Progenitor cell of endocrine pancreas (in vitro differentiated cells): ENCODE measurements around the gene BBS1. TPM values are rescaled to one million over a fixed set of nuclear protein-coding genes. Genes with fewer than 3 reads are reported as not detected.
"Not testable (repeated sequence)": the region's sequence is repeated elsewhere in the genome, so short reads cannot be mapped to it uniquely, and the experiment has no call there.

Experiments
- DNase-seq: peaks from one replicate; pipeline ENCODE4 v3.0.0; 2021; ENCODE audit warnings: low spot score; ENCODE audit not compliant: unreplicated experiment
- H3K27ac Mint-ChIP-seq: 2 replicates; pipeline ENCODE4 v1.8.0; 2021; ENCODE audit warnings: mild to moderate bottlenecking, moderate library complexity, mixed read lengths
- H3K27me3 Mint-ChIP-seq: 2 replicates; pipeline ENCODE4 v1.8.0; 2021; ENCODE audit warnings: mixed read lengths
- H3K36me3 Mint-ChIP-seq: 2 replicates; pipeline ENCODE4 v1.8.0; 2022; ENCODE audit warnings: mixed read lengths; ENCODE audit not compliant: insufficient read depth
- H3K4me1 Mint-ChIP-seq: 2 replicates; pipeline ENCODE4 v1.8.0; 2021; ENCODE audit warnings: low read depth, mixed read lengths
- H3K4me3 Mint-ChIP-seq: 2 replicates; pipeline ENCODE4 v1.8.0; 2021; ENCODE audit warnings: low read depth, mild to moderate bottlenecking, moderate library complexity, mixed read lengths
- H3K9me3 Mint-ChIP-seq: 2 replicates; pipeline ENCODE4 v1.8.0; 2021; ENCODE audit warnings: low read depth, mixed read lengths
- CTCF ChIP-seq: fragments of 200-600 bp; sonication (generic); IDR thresholded peaks from one replicate; pipeline ENCODE4 v1.5.0; 2021; ENCODE audit warnings: antibody characterized with exemption, mild to moderate bottlenecking; ENCODE audit not compliant: unreplicated experiment
- long read RNA-seq: library from polyadenylated mRNA; unstranded; transcript quantifications from one replicate; pipeline ENCODE4 v2.0.0, GENCODE V29; 2020
- total RNA-seq: library from RNA; stranded (reverse); gene quantifications from 2 replicates; pipeline ENCODE4 v1.2.1, GENCODE V29; 2021

BBS1 gene
- 75.4 and 80.3 TPM in 2 replicates for total RNA-seq
- long read RNA-seq, transcript BBS1-201 (17 exons, 3,423 nt), result major isoform, 33 of 72 reads
- long read RNA-seq, transcript BBS1-225 (16 exons, 1,934 nt), result minor isoform, 8 of 72 reads
- long read RNA-seq, partial matches to known transcripts, result 11 of 72 reads
- long read RNA-seq, other reads (novel, unspliced or antisense), result 19 of 72 reads

GRCh38 chr11:66510271-66510989, at the start of gene BBS1:
BBS1 (plus strand) TSS chr11:66510635; CDS start chr11:66510660, 25 bp downstream.
- no peak for TF ChIP-seq CTCF
- Mint-ChIP-seq H3K9me3 (no peaks in the 10 kb centered on the region), H3K4me3 (peak within 1 kb of the TSS; percentile 96), H3K4me1 (peaks cover 7% of the 10 kb centered on the region), H3K27me3 (no peaks in the 10 kb centered on the region), H3K36me3 (peaks cover 14% of the 10 kb centered on the region), H3K27ac (peak within 1 kb of the TSS; percentile 95)
- peak; percentile 72 for DNase-seq

- TF ChIP-seq CTCF, result no peak
- no peak for DNase-seq
- Mint-ChIP-seq H3K27ac (no peak overlapping the region), H3K4me1 (no peaks in the 10 kb centered on the region), H3K4me3 (no peak overlapping the region), H3K36me3 (no peaks in the 10 kb centered on the region), H3K27me3 (peaks cover 7% of the 10 kb centered on the region), H3K9me3 (no peaks in the 10 kb centered on the region)
Measured at GRCh38 chr11:66462010-66462409, 48.4 kb upstream of the BBS1 start.

GRCh38 chr11:66462911-66463310, 47.5 kb upstream of the BBS1 start:
- no peak for DNase-seq
- Mint-ChIP-seq H3K36me3 (no peaks in the 10 kb centered on the region), H3K9me3 (no peaks in the 10 kb centered on the region), H3K4me3 (no peak overlapping the region), H3K27ac (no peak overlapping the region), H3K4me1 (peaks cover 3% of the 10 kb centered on the region), H3K27me3 (peaks cover 7% of the 10 kb centered on the region)
- no peak for TF ChIP-seq CTCF

GRCh38 chr11:66464116-66464515, 46.3 kb upstream of the BBS1 start:
- DNase-seq, H3K27me3 Mint-ChIP-seq, H3K9me3 Mint-ChIP-seq, H3K36me3 Mint-ChIP-seq, H3K27ac Mint-ChIP-seq, H3K4me1 Mint-ChIP-seq, H3K4me3 Mint-ChIP-seq: not testable (repeated sequence)

- H3K9me3 Mint-ChIP-seq, result no peaks in the 10 kb centered on the region
- DNase-seq, result no peak
- peaks cover 7% of the 10 kb centered on the region for H3K27me3 Mint-ChIP-seq
- no peaks in the 10 kb centered on the region for H3K36me3 Mint-ChIP-seq
- peak overlapping the region; percentile 47 for H3K4me3 Mint-ChIP-seq
- H3K27ac Mint-ChIP-seq, result no peak overlapping the region
- no peak for TF ChIP-seq CTCF
- H3K4me1 Mint-ChIP-seq, result peaks cover 4% of the 10 kb centered on the region
Measured at GRCh38 chr11:66464916-66465315, 45.5 kb upstream of the BBS1 start.
